Esophagus muscularis mucosa (tissue), 3 donors: ENCODE measurements around the gene TXN.

Experiments
- CTCF ChIP-seq, 3 experiments: fragments of 200-600 bp in 2 of 3; fragments of 450-650 bp in 1 of 3; sonication (generic) in 2 of 3; IDR thresholded peaks; one replicate each; pipeline ENCODE4 v1.5.1; 2017 to 2019; ENCODE audit warnings: antibody characterized with exemption in 3 of 3, mild to moderate bottlenecking in 2 of 3, moderate library complexity in 1 of 3
- POLR2A ChIP-seq: fragments of 450-650 bp; IDR thresholded peaks from one replicate; pipeline ENCODE4 v1.6.1; 2017; ENCODE audit warnings: antibody characterized with exemption, moderate library complexity, mild to moderate bottlenecking, low read depth

GRCh38 chr9:110202232-110202631 lies 54.1 kb downstream of the TXN start:
- TF ChIP-seq CTCF (IDR thresholded peaks at IDR 0.05) (no peak), POLR2A (no peak)
